ENCODE results near the gene ADGRD1. TPM values are rescaled to one million over a fixed set of nuclear protein-coding genes. Genes with fewer than 3 reads are reported as not detected.

The ADGRD1 gene
- total RNA-seq, 1 donor from 2014 or later, result 1.0 TPM

DNA sequence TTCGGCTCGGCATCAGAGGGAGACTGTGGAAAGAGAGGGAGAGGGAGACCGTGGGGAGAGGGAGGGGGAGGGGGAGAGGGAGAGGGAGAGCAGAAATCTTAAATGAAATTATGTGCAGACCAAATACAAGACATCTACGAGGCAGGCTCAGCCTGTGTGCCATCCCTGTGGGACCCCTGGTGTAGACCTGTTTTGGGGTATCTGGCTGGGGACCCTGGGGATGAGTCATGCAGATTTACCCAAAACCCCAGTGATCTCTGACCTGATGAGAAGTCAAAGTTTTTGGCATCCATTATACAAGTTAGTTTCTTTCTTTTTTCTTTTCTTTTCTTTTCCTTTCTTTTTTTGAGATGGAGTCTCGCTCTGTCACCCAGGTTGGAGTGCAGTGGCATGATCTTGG lies 44.4 kb downstream of the ADGRD1 start:
- H3K9me3 Mint-ChIP-seq (ENCODE audit: unreplicated experiment), result no peaks in the 10 kb centered on the region
- DNase-seq (ENCODE audit: extremely low spot score, unreplicated experiment), result no peak
- H3K27ac Mint-ChIP-seq (ENCODE audit: unreplicated experiment), result no peak overlapping the region
- no peaks in the 10 kb centered on the region for H3K4me1 Mint-ChIP-seq (ENCODE audit: unreplicated experiment)
- TF ChIP-seq, protein P1, sequence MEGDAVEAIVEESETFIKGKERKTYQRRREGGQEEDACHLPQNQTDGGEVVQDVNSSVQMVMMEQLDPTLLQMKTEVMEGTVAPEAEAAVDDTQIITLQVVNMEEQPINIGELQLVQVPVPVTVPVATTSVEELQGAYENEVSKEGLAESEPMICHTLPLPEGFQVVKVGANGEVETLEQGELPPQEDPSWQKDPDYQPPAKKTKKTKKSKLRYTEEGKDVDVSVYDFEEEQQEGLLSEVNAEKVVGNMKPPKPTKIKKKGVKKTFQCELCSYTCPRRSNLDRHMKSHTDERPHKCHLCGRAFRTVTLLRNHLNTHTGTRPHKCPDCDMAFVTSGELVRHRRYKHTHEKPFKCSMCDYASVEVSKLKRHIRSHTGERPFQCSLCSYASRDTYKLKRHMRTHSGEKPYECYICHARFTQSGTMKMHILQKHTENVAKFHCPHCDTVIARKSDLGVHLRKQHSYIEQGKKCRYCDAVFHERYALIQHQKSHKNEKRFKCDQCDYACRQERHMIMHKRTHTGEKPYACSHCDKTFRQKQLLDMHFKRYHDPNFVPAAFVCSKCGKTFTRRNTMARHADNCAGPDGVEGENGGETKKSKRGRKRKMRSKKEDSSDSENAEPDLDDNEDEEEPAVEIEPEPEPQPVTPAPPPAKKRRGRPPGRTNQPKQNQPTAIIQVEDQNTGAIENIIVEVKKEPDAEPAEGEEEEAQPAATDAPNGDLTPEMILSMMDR (IDR thresholded peaks at IDR 0.05), result no peak
- H3K4me3 Mint-ChIP-seq (ENCODE audit: unreplicated experiment), result no peak overlapping the region
- H3K36me3 Mint-ChIP-seq (ENCODE audit: unreplicated experiment), result no peaks in the 10 kb centered on the region
- no peaks in the 10 kb centered on the region for H3K27me3 Mint-ChIP-seq (ENCODE audit: unreplicated experiment)

DNA sequence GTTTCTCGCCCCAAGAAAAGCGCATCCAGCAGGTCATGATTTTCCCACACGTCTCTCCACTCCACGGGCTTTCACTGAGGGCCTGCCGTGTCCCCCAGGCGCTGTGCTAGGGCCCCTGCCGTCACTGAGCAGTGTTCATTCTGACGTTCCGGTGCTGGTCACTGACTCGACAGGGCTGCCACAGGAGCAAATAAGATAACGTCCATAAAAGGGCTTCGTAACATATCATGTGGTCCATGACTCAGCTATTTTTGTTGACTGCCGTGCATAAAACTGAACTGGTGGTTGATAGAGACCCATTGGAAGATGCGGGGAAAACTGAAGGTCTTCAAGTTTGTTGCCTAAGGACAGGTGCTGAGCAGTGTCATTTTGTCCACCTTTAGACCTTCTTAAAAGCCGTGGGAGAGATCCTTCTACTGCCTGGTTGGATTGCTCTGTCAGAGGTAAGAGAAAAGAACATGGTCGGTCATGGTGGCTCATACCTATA lies 46.3 kb downstream of the ADGRD1 start:
- DNase-seq (ENCODE audit: extremely low spot score, unreplicated experiment), result no peak
- TF ChIP-seq, protein P1 (IDR thresholded peaks at IDR 0.05), result no peak
- no peak overlapping the region for H3K27ac Mint-ChIP-seq (ENCODE audit: unreplicated experiment)
- no peaks in the 10 kb centered on the region for H3K36me3 Mint-ChIP-seq (ENCODE audit: unreplicated experiment)
- H3K27me3 Mint-ChIP-seq (ENCODE audit: unreplicated experiment), result no peaks in the 10 kb centered on the region
- no peaks in the 10 kb centered on the region for H3K4me1 Mint-ChIP-seq (ENCODE audit: unreplicated experiment)
- no peaks in the 10 kb centered on the region for H3K9me3 Mint-ChIP-seq (ENCODE audit: unreplicated experiment)
- no peak overlapping the region for H3K4me3 Mint-ChIP-seq (ENCODE audit: unreplicated experiment)

DNA sequence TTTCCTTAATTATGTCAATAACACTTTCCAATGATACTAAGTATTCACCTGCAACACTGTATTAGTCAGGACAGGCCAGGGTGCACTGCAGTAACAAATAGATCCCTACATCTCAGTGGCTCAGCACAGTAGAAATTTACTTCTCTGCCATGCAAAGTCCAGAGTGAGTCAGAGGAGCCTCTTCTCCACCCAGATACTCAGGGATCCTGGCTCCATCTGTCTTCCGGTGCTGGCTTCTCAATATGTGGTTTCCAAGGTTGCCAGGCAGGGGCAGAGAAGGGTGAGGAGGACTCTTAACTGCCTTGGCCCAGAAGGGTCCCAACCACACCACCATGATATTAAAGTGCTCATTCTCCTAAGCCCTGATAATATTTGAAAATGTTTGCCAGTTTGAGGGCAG lies 47.8 kb downstream of the ADGRD1 start:
- Mint-ChIP-seq H3K9me3 (ENCODE audit: unreplicated experiment) (no peaks in the 10 kb centered on the region), H3K36me3 (ENCODE audit: unreplicated experiment) (no peaks in the 10 kb centered on the region), H3K4me1 (ENCODE audit: unreplicated experiment) (no peaks in the 10 kb centered on the region), H3K4me3 (ENCODE audit: unreplicated experiment) (no peak overlapping the region), H3K27me3 (ENCODE audit: unreplicated experiment) (no peaks in the 10 kb centered on the region), H3K27ac (ENCODE audit: unreplicated experiment) (no peak overlapping the region)
- TF ChIP-seq, protein P1 (IDR thresholded peaks at IDR 0.05), result no peak
- no peak for DNase-seq (ENCODE audit: extremely low spot score, unreplicated experiment)

DNA sequence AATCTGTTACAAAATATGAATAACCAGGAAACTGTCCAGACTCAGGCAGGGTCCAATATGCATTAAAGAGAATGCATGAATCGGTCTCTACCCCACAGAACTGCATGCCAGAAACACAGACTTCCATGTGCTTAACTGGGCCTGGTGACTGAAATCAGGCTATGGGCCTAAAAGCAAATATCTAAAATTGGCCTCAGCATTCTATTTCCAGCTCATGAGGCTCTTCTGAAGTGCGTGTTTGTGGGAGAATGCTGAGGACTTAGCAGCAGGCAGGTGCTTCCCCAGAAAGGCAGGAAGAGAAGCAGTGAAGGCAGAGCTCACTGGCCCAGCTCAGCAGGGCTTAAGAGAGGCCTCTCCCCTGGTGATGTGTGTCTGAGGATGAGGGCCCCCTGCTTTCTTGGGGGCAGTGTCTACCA lies 48.5 kb downstream of the ADGRD1 start:
- TF ChIP-seq, protein P1 (IDR thresholded peaks at IDR 0.05), result no peak
- Mint-ChIP-seq H3K4me1 (ENCODE audit: unreplicated experiment) (no peaks in the 10 kb centered on the region), H3K36me3 (ENCODE audit: unreplicated experiment) (no peaks in the 10 kb centered on the region), H3K27ac (ENCODE audit: unreplicated experiment) (no peak overlapping the region), H3K27me3 (ENCODE audit: unreplicated experiment) (no peaks in the 10 kb centered on the region), H3K9me3 (ENCODE audit: unreplicated experiment) (no peaks in the 10 kb centered on the region), H3K4me3 (ENCODE audit: unreplicated experiment) (no peak overlapping the region)
- no peak for DNase-seq (ENCODE audit: extremely low spot score, unreplicated experiment)

DNA sequence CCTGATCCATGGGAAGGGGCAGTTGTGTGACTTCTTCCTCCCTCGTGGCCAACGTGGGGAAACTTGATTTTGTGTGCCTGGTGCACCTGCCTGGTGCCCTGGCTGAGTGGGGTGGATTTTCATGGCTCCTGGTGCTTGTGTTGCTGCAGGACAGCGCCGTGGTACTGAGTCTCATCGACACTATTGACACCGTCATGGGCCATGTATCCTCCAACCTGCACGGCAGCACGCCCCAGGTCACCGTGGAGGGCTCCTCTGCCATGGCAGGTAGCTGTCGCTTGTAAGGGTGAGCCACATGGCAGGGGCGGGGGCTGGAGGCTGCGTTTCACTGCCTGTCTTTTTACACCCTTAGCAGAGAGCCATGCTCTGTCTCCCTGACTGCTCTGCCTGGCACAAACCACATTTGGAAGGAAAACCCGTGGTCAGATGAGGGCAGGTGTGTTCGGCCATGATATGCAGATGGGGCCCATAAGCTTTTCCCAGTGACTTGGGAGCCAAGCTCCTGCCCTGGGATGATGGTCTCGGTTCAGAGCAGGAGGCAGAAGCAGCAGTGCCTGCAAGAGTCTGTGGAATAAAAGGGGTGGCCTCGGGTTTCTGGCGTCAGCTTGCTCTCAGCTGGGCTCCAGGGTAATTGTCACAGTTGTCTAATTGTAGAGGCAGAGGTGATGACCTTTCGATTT lies 49.5 kb downstream of the ADGRD1 start:
- Mint-ChIP-seq H3K4me3 (ENCODE audit: unreplicated experiment) (no peak overlapping the region), H3K27me3 (ENCODE audit: unreplicated experiment) (no peaks in the 10 kb centered on the region), H3K4me1 (ENCODE audit: unreplicated experiment) (no peaks in the 10 kb centered on the region), H3K9me3 (ENCODE audit: unreplicated experiment) (no peaks in the 10 kb centered on the region), H3K27ac (ENCODE audit: unreplicated experiment) (no peak overlapping the region), H3K36me3 (ENCODE audit: unreplicated experiment) (no peaks in the 10 kb centered on the region)
- TF ChIP-seq, protein P1 (IDR thresholded peaks at IDR 0.05), result no peak
- no peak for DNase-seq (ENCODE audit: extremely low spot score, unreplicated experiment)

Data from osteocyte (in vitro differentiated cells).